ENCODE measurements around the gene STOX2.

The STOX2 gene

DNA sequence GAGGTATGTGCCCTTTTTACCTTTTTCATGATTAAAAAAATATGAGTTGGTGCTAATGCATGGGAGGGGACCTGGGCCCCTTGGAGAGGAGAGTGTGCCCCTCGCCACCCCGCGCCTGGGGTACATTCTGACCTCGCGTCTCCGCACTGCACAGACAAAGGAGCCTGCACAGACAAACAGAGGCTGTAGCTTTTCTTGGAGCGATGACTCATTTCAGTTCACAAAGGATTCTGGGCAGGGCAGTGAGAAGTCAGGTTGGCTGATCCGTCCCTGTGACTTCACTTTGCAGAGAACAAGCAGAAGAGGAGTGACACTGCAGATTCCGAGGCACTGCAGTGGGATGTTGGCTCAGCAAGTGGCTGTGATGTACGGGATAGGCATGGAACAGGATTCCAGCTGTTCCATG lies 82.9 kb downstream of the STOX2 start:
- Histone ChIP-seq H3K9ac (ENCODE audit: low read length) (no peak overlapping the region), H3K4me3 (ENCODE audit: insufficient read depth, low read length, poor library complexity, severe bottlenecking) (no peak overlapping the region), H3F3A (ENCODE audit: insufficient read depth) (no peaks in the 10 kb centered on the region), H3K27me3 (ENCODE audit: low read length) (no peaks in the 10 kb centered on the region), H3K4me2 (ENCODE audit: low read depth, low read length, poor library complexity, severe bottlenecking) (no peak overlapping the region), H3K9me3 (ENCODE audit: insufficient read depth, low read length) (no peaks in the 10 kb centered on the region), H3K36me3 (ENCODE audit: low read length) (no peaks in the 10 kb centered on the region), H3K79me2 (ENCODE audit: insufficient read depth, low read length) (no peaks in the 10 kb centered on the region), H2AFZ (ENCODE audit: low read depth, low read length, severe bottlenecking) (no peak overlapping the region), H3K27ac (ENCODE audit: low read depth, low read length) (no peak overlapping the region), H3K9me2 (replicated peaks; ENCODE audit: insufficient read depth, low read length) (no peaks in the 10 kb centered on the region), H4K20me1 (ENCODE audit: low read depth, low read length) (no peaks in the 10 kb centered on the region)
- TF ChIP-seq EZH2phosphoT487 (conservative IDR thresholded peaks at IDR 0.05; ENCODE audit: low read length) (no peak), CTCF (IDR thresholded peaks at IDR 0.05; ENCODE audit: insufficient read depth, low read length, poor library complexity, severe bottlenecking) (no peak)

DNA sequence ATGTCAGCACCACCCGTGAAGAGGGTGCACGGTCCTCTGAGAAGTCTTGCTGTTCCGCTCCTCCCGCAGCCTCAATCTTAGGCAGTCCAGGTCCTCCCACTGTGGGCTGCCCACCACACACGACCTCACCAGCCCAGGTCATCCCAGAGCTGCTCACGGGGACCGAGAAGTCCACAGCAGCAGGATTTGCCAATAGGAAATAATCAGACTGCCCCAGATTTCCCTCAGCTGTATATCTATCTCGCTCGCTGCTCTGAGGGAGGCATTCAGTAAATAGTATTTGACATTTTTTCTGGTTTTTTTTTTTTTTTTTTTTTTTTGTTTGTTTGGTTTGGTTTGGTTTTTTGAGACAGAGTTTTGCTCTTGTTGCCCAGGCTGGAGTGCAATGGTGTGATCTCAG lies 83.8 kb downstream of the STOX2 start:
- Histone ChIP-seq H3K27ac (ENCODE audit: low read depth, low read length) (no peak overlapping the region), H3K4me2 (ENCODE audit: low read depth, low read length, poor library complexity, severe bottlenecking) (no peak overlapping the region), H4K20me1 (ENCODE audit: low read depth, low read length) (no peaks in the 10 kb centered on the region), H3K9ac (ENCODE audit: low read length) (no peak overlapping the region), H3K27me3 (ENCODE audit: low read length) (no peaks in the 10 kb centered on the region), H3K9me3 (ENCODE audit: insufficient read depth, low read length) (no peaks in the 10 kb centered on the region), H3K79me2 (ENCODE audit: insufficient read depth, low read length) (no peaks in the 10 kb centered on the region), H2AFZ (ENCODE audit: low read depth, low read length, severe bottlenecking) (no peak overlapping the region), H3K4me3 (ENCODE audit: insufficient read depth, low read length, poor library complexity, severe bottlenecking) (no peak overlapping the region), H3K36me3 (ENCODE audit: low read length) (no peaks in the 10 kb centered on the region), H3F3A (ENCODE audit: insufficient read depth) (no peaks in the 10 kb centered on the region), H3K9me2 (replicated peaks; ENCODE audit: insufficient read depth, low read length) (no peaks in the 10 kb centered on the region)
- TF ChIP-seq EZH2phosphoT487 (conservative IDR thresholded peaks at IDR 0.05; ENCODE audit: low read length) (no peak), CTCF (IDR thresholded peaks at IDR 0.05; ENCODE audit: insufficient read depth, low read length, poor library complexity, severe bottlenecking) (no peak)

DNA sequence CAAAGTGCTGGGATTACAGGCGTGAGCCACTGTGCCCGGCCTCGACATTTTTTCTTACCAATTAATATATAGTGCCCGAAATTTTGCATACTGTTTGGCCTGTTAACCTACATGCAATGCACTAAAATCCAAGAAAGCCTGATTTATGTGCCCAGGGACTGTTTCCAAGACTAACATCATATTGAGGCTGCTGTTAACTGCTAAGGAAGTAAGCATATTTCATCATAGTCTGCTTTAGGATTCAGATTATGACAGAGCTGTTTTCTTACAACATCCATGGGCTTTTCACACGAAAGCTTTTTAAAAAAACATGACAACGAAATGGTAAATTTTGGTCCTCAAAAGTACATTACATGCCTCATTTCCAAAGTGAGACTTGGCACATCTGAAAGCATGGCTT lies 84.4 kb downstream of the STOX2 start:
- H3K9me2 ChIP-seq (replicated peaks; ENCODE audit: insufficient read depth, low read length), result no peaks in the 10 kb centered on the region
- H2AFZ ChIP-seq (ENCODE audit: low read depth, low read length, severe bottlenecking), result no peak overlapping the region
- TF ChIP-seq CTCF (IDR thresholded peaks at IDR 0.05; ENCODE audit: insufficient read depth, low read length, poor library complexity, severe bottlenecking), result no peak
- no peak for TF ChIP-seq EZH2phosphoT487 (conservative IDR thresholded peaks at IDR 0.05; ENCODE audit: low read length)
- H3K4me2 ChIP-seq (ENCODE audit: low read depth, low read length, poor library complexity, severe bottlenecking), result no peak overlapping the region
- no peaks in the 10 kb centered on the region for H3K9me3 ChIP-seq (ENCODE audit: insufficient read depth, low read length)
- no peak overlapping the region for H3K9ac ChIP-seq (ENCODE audit: low read length)
- no peaks in the 10 kb centered on the region for H3K36me3 ChIP-seq (ENCODE audit: low read length)
- H3K4me3 ChIP-seq (ENCODE audit: insufficient read depth, low read length, poor library complexity, severe bottlenecking), result no peak overlapping the region
- no peak overlapping the region for H3K27ac ChIP-seq (ENCODE audit: low read depth, low read length)
- no peaks in the 10 kb centered on the region for H3F3A ChIP-seq (ENCODE audit: insufficient read depth)
- no peaks in the 10 kb centered on the region for H4K20me1 ChIP-seq (ENCODE audit: low read depth, low read length)
- no peaks in the 10 kb centered on the region for H3K27me3 ChIP-seq (ENCODE audit: low read length)
- H3K79me2 ChIP-seq (ENCODE audit: insufficient read depth, low read length), result no peaks in the 10 kb centered on the region

DNA sequence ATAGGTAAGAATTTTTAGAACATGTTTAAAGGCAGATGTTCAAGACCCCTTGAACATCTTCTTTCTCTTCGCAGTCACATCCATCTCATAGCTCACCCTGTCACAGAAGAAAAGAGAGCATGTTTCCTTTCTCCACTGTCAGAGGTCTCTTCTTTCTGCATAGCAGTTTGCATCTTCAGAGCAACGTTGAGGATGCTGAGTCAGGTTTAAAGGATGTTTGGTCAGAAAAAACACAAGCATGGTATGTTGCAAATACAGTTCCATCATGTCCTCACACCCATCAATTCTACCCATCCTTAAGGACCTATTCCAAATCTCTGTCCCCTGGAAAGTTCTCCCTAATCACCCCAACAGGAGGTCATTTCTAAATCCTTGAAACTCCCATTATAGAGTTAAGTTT lies 84.8 kb downstream of the STOX2 start:
- H3K27ac ChIP-seq (ENCODE audit: low read depth, low read length), result no peak overlapping the region
- no peaks in the 10 kb centered on the region for H3F3A ChIP-seq (ENCODE audit: insufficient read depth)
- H3K4me2 ChIP-seq (ENCODE audit: low read depth, low read length, poor library complexity, severe bottlenecking), result no peak overlapping the region
- H3K9me3 ChIP-seq (ENCODE audit: insufficient read depth, low read length), result no peaks in the 10 kb centered on the region
- no peak overlapping the region for H3K4me3 ChIP-seq (ENCODE audit: insufficient read depth, low read length, poor library complexity, severe bottlenecking)
- TF ChIP-seq EZH2phosphoT487 (conservative IDR thresholded peaks at IDR 0.05; ENCODE audit: low read length) (no peak), CTCF (IDR thresholded peaks at IDR 0.05; ENCODE audit: insufficient read depth, low read length, poor library complexity, severe bottlenecking) (no peak)
- no peaks in the 10 kb centered on the region for H3K79me2 ChIP-seq (ENCODE audit: insufficient read depth, low read length)
- H4K20me1 ChIP-seq (ENCODE audit: low read depth, low read length), result no peaks in the 10 kb centered on the region
- H3K36me3 ChIP-seq (ENCODE audit: low read length), result no peaks in the 10 kb centered on the region
- no peaks in the 10 kb centered on the region for H3K9me2 ChIP-seq (replicated peaks; ENCODE audit: insufficient read depth, low read length)
- no peak overlapping the region for H2AFZ ChIP-seq (ENCODE audit: low read depth, low read length, severe bottlenecking)
- no peak overlapping the region for H3K9ac ChIP-seq (ENCODE audit: low read length)
- no peaks in the 10 kb centered on the region for H3K27me3 ChIP-seq (ENCODE audit: low read length)
